ENCODE measurements around the gene IL17D. TPM values are rescaled to one million over a fixed set of nuclear protein-coding genes. Genes with fewer than 3 reads are reported as not detected.

The IL17D gene
- total RNA-seq (2021): 2.0 and 2.7 TPM in 2 replicates
- percentile 30 among the genes with signal in this experiment for Bru-seq, nascent RNA
- percentile 35 among the genes with signal in this experiment for BruChase-seq, experiment 1, labeled RNA remaining after a 2-hour chase
- BruChase-seq, experiment 2, labeled RNA remaining after a 6-hour chase: percentile 38 among the genes with signal in this experiment
- long read RNA-seq, partial matches to known transcripts: 3 of 7 reads
- long read RNA-seq, other reads (novel, unspliced or antisense): 4 of 7 reads

- H3K27me3 ChIP-seq (replicated peaks; ENCODE audit: insufficient read depth, low read depth, low read length, poor library complexity): no peaks in the 10 kb centered on the region
- peaks cover 8% of the 10 kb centered on the region for H3K4me1 ChIP-seq (ENCODE audit: insufficient read depth, low read length, poor library complexity, severe bottlenecking)
- DNase-seq (ENCODE audit: low spot score): peak; percentile 45
- ChIA-PET POLR2A (ENCODE audit: low non-redundant PET) (no interaction called here), CTCF (interaction anchor here (0.6 to 0.7 kb wide), 3 partner anchors 10 to 199 kb away, joined by 3 to 5 read pairs (median 4); partner anchors contain the start of gene XPO4)
- H3K36me3 ChIP-seq (ENCODE audit: insufficient read depth, low read length, poor library complexity, severe bottlenecking): no peaks in the 10 kb centered on the region
- BruUV-seq (replicated peaks): no TSS peak
- TF ChIP-seq EZH2 (IDR thresholded peaks at IDR 0.05; ENCODE audit: borderline replicate concordance, low read depth, low read length, poor library complexity, severe bottlenecking) (no peak), CTCF (conservative IDR thresholded peaks at IDR 0.05; ENCODE audit: low read depth, low read length) (0 out of 2 replicates have a peak, but pooled peaks have one; percentile 12)
- intact Hi-C loops (cut with micrococcal nuclease; ENCODE audit: unreplicated experiment): loop anchor here (5.0 kb wide), 1 partner anchor 206 kb away; no protein-coding TSS in a partner anchor
- H3K4me3 ChIP-seq (ENCODE audit: low read depth, low read length, poor library complexity, severe bottlenecking): peak within 1 kb of the TSS; percentile 75
- no peaks in the 10 kb centered on the region for H3K9me3 ChIP-seq (ENCODE audit: low read depth, low read length, poor library complexity, severe bottlenecking)
- H3K27ac ChIP-seq (ENCODE audit: low read depth, low read length, poor library complexity, severe bottlenecking): peak within 1 kb of the TSS; percentile 15
Observed at GRCh38 chr13:20702915-20703779, at the start of gene IL17D. IL17D (plus strand) TSS chr13:20703699; CDS start chr13:20704002, 303 bp downstream.

GRCh38 chr13:20654156-20654555 is 49.3 kb upstream of the IL17D start:
- POLR2A ChIA-PET (ENCODE audit: low non-redundant PET): no interaction called here
- H3K27me3 ChIP-seq (replicated peaks; ENCODE audit: insufficient read depth, low read depth, low read length, poor library complexity): no peaks in the 10 kb centered on the region
- no peaks in the 10 kb centered on the region for H3K36me3 ChIP-seq (ENCODE audit: insufficient read depth, low read length, poor library complexity, severe bottlenecking)
- BruUV-seq (replicated peaks): no TSS peak
- CTCF ChIA-PET: no interaction called here
- no peaks in the 10 kb centered on the region for H3K9me3 ChIP-seq (ENCODE audit: low read depth, low read length, poor library complexity, severe bottlenecking)
- DNase-seq (ENCODE audit: low spot score): peak; percentile 12
- no peaks in the 10 kb centered on the region for H3K4me1 ChIP-seq (ENCODE audit: insufficient read depth, low read length, poor library complexity, severe bottlenecking)
- H3K27ac ChIP-seq (ENCODE audit: low read depth, low read length, poor library complexity, severe bottlenecking): no peak overlapping the region
- intact Hi-C loops (cut with micrococcal nuclease; ENCODE audit: unreplicated experiment): no loop called here
- TF ChIP-seq CTCF (conservative IDR thresholded peaks at IDR 0.05; ENCODE audit: low read depth, low read length) (no peak), EZH2 (IDR thresholded peaks at IDR 0.05; ENCODE audit: borderline replicate concordance, low read depth, low read length, poor library complexity, severe bottlenecking) (no peak)
- no peak overlapping the region for H3K4me3 ChIP-seq (ENCODE audit: low read depth, low read length, poor library complexity, severe bottlenecking)

GRCh38 chr13:20658451-20659040 is 45.0 kb upstream of the IL17D start:
- BruUV-seq (replicated peaks): no TSS peak

More at GRCh38 chr13:20658451-20659040, 45.0 kb upstream of the IL17D start:
- TF ChIP-seq EZH2 (IDR thresholded peaks at IDR 0.05; ENCODE audit: borderline replicate concordance, low read depth, low read length, poor library complexity, severe bottlenecking): no peak
- TF ChIP-seq CTCF (conservative IDR thresholded peaks at IDR 0.05; ENCODE audit: low read depth, low read length): no peak
- no peak for DNase-seq (ENCODE audit: low spot score)
- no peaks in the 10 kb centered on the region for H3K9me3 ChIP-seq (ENCODE audit: low read depth, low read length, poor library complexity, severe bottlenecking)
- CTCF ChIA-PET: no interaction called here
- intact Hi-C loops (cut with micrococcal nuclease; ENCODE audit: unreplicated experiment): no loop called here
- no peaks in the 10 kb centered on the region for H3K27me3 ChIP-seq (replicated peaks; ENCODE audit: insufficient read depth, low read depth, low read length, poor library complexity)
- H3K36me3 ChIP-seq (ENCODE audit: insufficient read depth, low read length, poor library complexity, severe bottlenecking): no peaks in the 10 kb centered on the region
- POLR2A ChIA-PET (ENCODE audit: low non-redundant PET): no interaction called here
- no peak overlapping the region for H3K4me3 ChIP-seq (ENCODE audit: low read depth, low read length, poor library complexity, severe bottlenecking)
- no peaks in the 10 kb centered on the region for H3K4me1 ChIP-seq (ENCODE audit: insufficient read depth, low read length, poor library complexity, severe bottlenecking)
- no peak overlapping the region for H3K27ac ChIP-seq (ENCODE audit: low read depth, low read length, poor library complexity, severe bottlenecking)

Data from A673 (cell line).